Neutrophil (primary cell): Measurements from ENCODE around the gene TACR1.

ENCODE experiments used
- H3K27ac ChIP-seq: fragments of 200-600 bp; sonication (generic); 2 replicates; pipeline ENCODE4 v1.5.1; 2016; ENCODE audit warnings: mild to moderate bottlenecking, moderate library complexity
- H3K27me3 ChIP-seq: fragments of 200-600 bp; sonication (generic); 2 replicates; pipeline ENCODE4 v1.6.0; 2016; ENCODE audit warnings: mild to moderate bottlenecking
- H3K36me3 ChIP-seq: fragments of 200-600 bp; sonication (generic); 2 replicates; pipeline ENCODE4 v1.5.1; 2017
- H3K4me1 ChIP-seq, 2 experiments: fragments of 200-600 bp in 1 of 2; sonication (generic) in 1 of 2; 1 replicate in 1 of 2; 2 replicates in 1 of 2; pipeline versions ENCODE4 v1.5.1 to v1.6.1; 2013 to 2016; ENCODE audit warnings: low read depth in 1 of 2, low read length in 1 of 2, mild to moderate bottlenecking in 1 of 2, moderate library complexity in 1 of 2; ENCODE audit not compliant: control insufficient read depth in 1 of 2, insufficient read depth in 1 of 2
- H3K4me3 ChIP-seq, 2 experiments: fragments of 200-600 bp in 1 of 2; sonication (generic) in 1 of 2; 1 replicate in 1 of 2; 2 replicates in 1 of 2; pipeline ENCODE4 v1.5.1; 2013 to 2016; ENCODE audit warnings: low read depth in 1 of 2, low read length in 1 of 2, mild to moderate bottlenecking in 1 of 2, moderate library complexity in 1 of 2
- H3K9me3 ChIP-seq: fragments of 200-600 bp; sonication (generic); 2 replicates; pipeline ENCODE4 v1.5.1; 2016
- CTCF ChIP-seq: fragments of 200-600 bp; sonication (generic); IDR thresholded peaks from 2 replicates; pipeline ENCODE4 v1.5.1; 2016; ENCODE audit warnings: antibody characterized with exemption

Gene TACR1

GRCh38 chr2:75007819-75008218 is 191.5 kb downstream of the TACR1 start:
- no peak overlapping the region for H3K4me3 ChIP-seq
- no peaks in the 10 kb centered on the region for H3K27me3 ChIP-seq
- H3K27ac ChIP-seq, result no peak overlapping the region
- H3K9me3 ChIP-seq, result no peaks in the 10 kb centered on the region
- no peak for TF ChIP-seq CTCF
- no peaks in the 10 kb centered on the region for H3K36me3 ChIP-seq
- no peaks in the 10 kb centered on the region for H3K4me1 ChIP-seq

- TF ChIP-seq CTCF, result no peak
- no peaks in the 10 kb centered on the region for H3K4me1 ChIP-seq
- no peaks in the 10 kb centered on the region for H3K9me3 ChIP-seq
- no peak overlapping the region for H3K4me3 ChIP-seq
- no peak overlapping the region for H3K27ac ChIP-seq
- no peaks in the 10 kb centered on the region for H3K27me3 ChIP-seq
- H3K36me3 ChIP-seq, result no peaks in the 10 kb centered on the region
Observed at GRCh38 chr2:75007061-75007460, 192.3 kb downstream of the TACR1 start.

GRCh38 chr2:75006041-75006440 is 193.3 kb downstream of the TACR1 start:
- Histone ChIP-seq H3K27ac (no peak overlapping the region), H3K27me3 (no peaks in the 10 kb centered on the region), H3K4me1 (no peaks in the 10 kb centered on the region), H3K9me3 (no peaks in the 10 kb centered on the region), H3K4me3 (no peak overlapping the region), H3K36me3 (no peaks in the 10 kb centered on the region)
- TF ChIP-seq CTCF, result no peak

GRCh38 chr2:75003773-75004172 is 195.5 kb downstream of the TACR1 start:
- Histone ChIP-seq H3K27ac (no peak overlapping the region), H3K36me3 (no peaks in the 10 kb centered on the region), H3K4me3 (no peak overlapping the region), H3K4me1 (no peaks in the 10 kb centered on the region), H3K9me3 (no peaks in the 10 kb centered on the region), H3K27me3 (no peaks in the 10 kb centered on the region)
- TF ChIP-seq CTCF, result no peak

GRCh38 chr2:75003276-75003675 is 196.0 kb downstream of the TACR1 start:
- Histone ChIP-seq H3K27me3 (no peaks in the 10 kb centered on the region), H3K4me1 (no peaks in the 10 kb centered on the region), H3K27ac (no peak overlapping the region), H3K9me3 (no peaks in the 10 kb centered on the region), H3K36me3 (no peaks in the 10 kb centered on the region), H3K4me3 (no peak overlapping the region)
- TF ChIP-seq CTCF, result no peak

GRCh38 chr2:75002007-75002406 is 197.3 kb downstream of the TACR1 start:
- no peaks in the 10 kb centered on the region for H3K36me3 ChIP-seq
- no peaks in the 10 kb centered on the region for H3K9me3 ChIP-seq
- H3K4me1 ChIP-seq, result no peaks in the 10 kb centered on the region
- no peak overlapping the region for H3K4me3 ChIP-seq
- no peak overlapping the region for H3K27ac ChIP-seq
- no peaks in the 10 kb centered on the region for H3K27me3 ChIP-seq
- TF ChIP-seq CTCF, result no peak
